Stimulated activated CD4-positive, alpha-beta T cell treated with anti-CD3 and anti-CD28 coated beads, Interleukin-15, amount 100 ng/mL, for 1 hour (primary cell): Measurements from ENCODE around the gene FGF2.
"Not testable (repeated sequence)": the region's sequence is repeated elsewhere in the genome, so short reads cannot be mapped to it uniquely, and the experiment has no call there.

Source experiments
- DNase-seq, 2 donors: peaks; one replicate each; pipeline ENCODE4 v3.0.0-alpha.2; 2020; ENCODE audit warnings: low read depth in 1 of 2, low spot score in 1 of 2

Gene FGF2

DNA sequence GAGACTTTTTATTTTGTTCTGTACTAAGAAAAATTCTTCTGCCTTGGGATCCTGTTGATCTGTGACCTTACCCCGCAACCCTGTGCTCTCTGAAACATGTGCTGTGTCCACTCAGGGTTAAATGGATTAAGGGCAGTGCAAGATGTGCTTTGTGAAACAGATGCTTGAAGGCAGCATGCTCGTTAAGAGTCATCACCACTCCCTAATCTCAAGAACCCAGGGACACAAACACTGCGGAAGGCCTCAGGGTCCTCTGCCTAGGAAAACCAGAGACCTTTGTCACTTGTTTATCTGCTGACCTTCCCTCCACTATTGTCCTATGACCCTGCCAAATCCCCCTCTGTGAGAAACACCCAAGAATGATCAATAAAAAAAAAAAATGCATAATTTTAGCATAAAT lies 13.8 kb upstream of the FGF2 start:
- not testable (repeated sequence) for DNase-seq

DNA sequence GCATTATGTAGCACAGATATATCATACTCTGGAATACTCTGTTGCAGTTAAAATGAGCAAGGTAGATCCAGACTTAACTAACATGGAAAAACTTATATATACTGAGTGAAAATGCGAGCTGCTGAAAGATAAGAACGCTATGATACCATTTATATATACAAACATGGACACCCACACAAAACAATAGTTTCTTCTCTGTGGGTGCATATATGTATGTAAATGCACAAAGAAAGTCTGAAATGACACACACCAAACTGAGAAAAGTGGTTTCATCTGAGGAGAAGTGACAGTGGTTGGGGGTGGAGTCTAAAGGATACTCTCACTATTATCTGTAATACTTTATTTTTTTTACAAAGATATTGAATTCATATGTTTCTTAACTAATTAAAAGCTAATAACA lies 12.2 kb upstream of the FGF2 start:
- no peak for DNase-seq

DNA sequence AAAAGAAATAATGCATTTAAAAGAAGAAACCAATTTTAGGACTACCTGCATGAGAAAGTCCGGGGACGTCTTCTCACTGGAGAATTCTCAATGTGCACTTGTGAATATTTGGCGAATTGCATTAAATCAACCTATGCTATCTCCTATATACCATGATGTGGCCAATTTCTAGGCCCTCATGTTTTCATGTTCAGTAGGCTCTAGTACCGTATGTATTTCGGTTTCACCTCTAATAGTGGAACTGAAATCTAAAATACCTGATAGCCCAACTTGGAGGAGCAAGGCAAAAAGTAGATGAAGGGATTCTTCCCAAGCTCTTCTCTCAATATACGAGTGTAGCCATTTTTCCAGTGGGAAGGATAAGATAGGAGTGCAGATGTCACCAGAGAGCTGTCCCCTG lies 11.4 kb upstream of the FGF2 start:
- DNase-seq: no peak

DNA sequence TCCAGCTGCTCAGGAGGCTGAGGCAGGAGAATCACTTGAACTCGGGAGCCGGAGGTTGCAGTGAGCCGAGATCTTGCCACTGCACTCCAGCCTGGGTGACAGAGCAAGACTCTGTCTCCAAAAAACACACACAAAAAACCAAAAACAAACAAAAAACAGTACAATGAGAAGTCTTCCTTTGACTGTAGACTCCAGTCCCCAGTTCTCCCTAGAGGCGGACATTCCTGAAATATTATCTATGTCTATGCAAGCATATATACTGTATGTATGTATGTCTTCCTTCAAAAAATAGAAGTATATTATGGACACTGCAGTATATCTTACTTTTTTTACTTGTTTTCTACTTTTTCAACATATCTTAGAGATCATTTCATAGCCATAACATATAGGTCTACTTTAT lies 10.2 kb upstream of the FGF2 start:
- no peak for DNase-seq

DNA sequence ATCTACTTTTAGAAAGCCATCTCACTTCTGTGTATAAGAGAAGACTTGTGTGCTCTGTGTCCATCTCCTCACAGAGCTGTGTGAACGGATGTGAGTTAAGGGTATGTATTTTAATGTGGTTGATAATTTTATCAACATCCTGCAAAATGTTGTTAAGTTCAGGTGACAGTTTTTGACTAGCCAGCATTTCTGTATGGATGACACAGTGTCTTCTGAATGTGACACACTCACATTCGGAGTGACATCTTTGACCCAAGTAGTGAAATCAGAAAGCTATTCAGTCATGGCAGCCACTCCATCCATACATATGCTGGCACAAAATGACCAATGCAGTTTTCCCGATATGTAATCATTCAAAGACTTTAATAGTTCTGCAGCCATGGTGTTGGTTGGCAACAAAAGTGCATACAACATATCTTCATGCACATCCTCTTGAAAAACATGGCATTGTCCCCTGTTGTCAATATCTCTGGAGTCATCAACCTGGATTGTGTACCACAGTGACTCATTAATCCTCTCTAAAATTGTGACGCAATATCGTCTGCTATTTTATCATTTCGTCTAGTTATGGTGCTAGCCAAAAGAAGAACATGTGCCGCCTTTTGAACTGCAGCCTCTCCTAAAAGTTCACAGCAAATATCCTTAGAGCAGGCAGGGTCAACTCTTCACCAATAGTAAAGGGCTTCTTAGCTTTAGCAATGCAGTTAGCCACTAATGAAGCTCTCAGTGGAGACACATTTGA lies 6.8 kb upstream of the FGF2 start:
- DNase-seq: no peak

DNA sequence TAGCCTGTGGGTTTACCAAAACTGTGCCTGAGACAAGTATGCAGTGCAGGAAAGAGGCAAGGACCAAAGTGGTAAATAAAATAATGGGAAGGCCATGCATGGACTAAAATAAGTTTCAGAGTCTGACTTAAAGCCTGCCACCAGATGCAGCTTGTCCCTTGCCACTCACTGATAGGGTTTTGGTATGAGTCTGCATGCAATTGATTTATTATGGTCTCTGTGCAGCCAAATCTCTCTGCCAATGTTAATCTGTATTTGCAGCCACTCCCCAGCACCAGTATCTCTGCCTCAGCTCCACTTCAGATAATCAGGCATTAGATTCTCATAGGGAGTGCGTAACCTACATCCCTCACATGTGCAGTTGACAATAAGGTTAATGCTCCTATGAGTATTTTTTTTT lies 5.5 kb upstream of the FGF2 start:
- DNase-seq: no peak

DNA sequence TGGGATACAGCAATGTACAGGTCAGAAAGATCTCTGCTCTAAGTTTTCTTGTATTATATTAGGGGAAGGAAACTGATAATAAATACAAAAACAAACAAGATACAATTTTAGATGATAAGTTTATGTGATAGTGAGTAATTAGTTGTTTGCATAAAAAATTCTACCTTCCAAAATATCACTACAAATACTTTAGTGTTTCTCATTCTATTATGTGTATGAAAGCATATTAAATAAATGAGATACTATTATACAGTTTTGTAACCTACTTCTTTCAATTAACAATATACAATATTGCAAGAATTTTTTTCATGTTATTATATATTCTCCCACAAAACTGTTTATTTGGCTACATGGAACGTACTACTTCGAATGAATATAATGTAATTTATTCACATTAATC lies 4.2 kb upstream of the FGF2 start:
- DNase-seq: no peak

DNA sequence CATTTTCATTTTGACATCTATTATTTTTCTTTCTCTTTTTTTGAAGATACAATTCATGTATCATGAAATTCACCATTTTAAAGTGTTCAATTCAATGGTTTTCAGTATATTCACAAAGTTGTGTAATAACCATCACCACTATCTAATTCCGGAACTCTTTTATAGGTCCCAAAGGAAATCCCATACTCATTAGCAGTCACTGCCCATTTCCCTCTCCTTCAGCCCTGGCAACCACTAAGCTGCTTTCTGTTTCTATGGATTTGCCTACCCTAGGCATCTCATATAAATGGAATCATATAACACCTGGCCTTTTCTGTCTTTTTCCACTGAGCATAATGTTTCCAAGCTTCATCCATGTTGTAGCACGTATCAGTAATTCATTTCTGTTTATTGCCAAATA lies 3.2 kb upstream of the FGF2 start:
- no peak for DNase-seq

DNA sequence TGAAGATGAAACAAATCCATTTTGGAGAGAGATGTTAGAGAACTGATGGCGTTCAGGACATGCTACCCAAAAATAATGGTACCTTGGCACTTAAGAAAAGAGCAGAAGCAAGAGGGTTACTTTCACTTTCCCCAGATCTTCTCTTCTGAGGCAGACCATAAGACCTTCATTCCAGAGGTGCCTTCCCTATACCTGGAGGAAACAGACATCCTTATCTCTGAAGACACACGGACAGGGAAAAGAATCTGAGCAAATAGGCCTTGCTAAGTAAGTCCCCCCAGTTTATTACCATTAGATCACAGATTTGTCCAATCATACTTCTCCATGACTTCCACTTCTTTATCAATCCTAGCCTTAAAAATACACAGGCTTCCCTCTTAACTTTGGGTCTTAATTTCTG lies 2.0 kb upstream of the FGF2 start:
- no peak for DNase-seq

DNA sequence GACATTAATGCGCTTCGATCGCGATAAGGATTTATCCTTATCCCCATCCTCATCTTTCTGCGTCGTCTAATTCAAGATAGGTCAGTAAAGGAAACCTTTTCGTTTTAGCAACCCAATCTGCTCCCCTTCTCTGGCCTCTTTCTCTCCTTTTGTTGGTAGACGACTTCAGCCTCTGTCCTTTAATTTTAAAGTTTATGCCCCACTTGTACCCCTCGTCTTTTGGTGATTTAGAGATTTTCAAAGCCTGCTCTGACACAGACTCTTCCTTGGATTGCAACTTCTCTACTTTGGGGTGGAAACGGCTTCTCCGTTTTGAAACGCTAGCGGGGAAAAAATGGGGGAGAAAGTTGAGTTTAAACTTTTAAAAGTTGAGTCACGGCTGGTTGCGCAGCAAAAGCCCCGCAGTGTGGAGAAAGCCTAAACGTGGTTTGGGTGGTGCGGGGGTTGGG lies 528 bp upstream of the FGF2 start:
- DNase-seq: no peak

DNA sequence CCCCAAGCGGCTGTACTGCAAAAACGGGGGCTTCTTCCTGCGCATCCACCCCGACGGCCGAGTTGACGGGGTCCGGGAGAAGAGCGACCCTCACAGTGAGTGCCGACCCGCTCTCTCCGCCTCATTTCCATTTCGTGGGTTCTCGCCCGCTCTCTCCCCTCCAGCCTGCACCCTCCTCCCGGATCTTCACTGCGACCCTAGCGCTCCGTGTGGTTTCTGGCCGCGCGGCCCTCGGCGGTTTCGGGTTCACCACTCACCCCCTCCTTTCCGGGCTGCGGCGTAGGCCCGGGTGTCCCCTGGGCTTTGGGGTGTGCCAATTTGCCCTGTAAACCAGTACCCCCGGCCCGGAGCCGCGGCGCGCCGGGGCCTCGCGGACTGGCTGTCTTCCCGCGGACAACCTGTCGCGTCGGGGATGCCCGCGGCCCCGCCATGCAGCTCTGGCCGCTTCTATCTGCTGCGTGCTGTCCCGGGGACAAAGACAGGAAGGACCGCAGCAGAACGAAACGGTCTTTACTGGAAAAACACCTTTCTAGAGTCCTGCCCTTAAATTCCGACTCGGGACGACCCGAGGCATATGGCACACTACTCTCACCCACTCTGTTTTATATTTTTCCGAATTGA lies 737 bp downstream of the FGF2 start:
- no peak for DNase-seq

DNA sequence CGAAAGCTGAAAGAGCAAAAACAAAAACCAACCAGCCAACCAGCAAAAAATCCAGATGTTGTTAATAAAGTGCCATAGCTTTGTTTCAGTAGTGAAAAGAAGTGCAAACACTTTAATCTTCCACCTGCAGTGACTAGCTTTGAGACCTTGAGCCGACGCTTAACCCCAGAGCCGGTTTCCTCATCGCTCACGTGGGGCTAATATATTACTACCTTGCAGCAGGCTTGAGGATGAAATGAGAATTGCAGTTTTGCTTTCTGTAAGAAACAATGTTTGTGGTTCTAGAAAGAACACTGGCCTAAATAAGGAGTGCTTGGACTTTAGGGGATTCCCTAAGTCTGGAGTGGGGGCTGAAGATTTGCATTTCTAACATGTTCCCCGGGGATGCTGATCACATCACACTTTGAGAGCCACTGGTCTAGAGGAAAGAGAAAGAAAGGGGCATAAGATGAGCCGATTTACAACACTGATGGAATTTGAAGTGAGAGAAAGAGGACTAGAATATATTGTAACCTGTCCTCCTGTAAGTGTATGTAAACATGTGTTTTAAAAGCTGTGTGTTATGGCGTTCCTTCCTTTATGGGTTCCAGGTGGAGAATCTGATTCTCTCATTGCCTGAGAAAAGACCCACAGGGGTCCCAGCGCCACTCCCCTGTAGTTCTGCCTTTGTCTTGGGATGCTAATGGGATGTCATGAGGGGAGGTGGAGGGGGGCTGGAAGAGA lies 1.4 kb downstream of the FGF2 start:
- DNase-seq: no peak

DNA sequence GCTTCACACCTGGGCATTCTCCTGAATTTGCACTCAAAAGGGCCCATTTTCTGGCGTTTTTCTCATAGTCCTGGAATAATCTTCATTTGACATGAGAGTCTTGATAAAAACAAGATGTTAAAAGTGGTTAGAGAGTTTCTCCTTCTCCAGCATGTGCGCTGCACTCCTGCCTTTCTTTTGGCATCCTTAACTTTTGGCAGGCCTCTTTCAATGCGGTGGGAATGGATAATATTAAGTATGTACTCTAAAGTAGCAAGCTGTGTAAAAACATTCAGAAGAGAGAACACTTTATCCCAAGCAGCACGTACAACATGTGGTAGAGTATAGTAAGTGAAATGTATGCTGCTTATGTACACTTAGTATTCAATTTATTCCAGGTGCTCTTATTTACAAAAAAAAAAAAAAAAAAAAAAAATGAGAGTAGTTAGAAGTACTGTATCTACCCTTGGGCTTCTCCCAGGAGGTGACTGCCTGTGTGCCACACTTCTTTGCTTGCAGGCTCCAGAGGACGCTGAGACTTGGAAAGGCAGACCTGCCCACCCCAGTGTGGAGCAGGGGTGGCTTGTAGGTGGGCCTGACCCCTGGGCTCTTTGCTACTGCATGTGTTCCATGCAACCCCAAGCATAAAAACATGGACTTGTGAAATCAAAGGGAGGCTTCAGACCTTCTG lies 3.9 kb downstream of the FGF2 start:
- no peak for DNase-seq

DNA sequence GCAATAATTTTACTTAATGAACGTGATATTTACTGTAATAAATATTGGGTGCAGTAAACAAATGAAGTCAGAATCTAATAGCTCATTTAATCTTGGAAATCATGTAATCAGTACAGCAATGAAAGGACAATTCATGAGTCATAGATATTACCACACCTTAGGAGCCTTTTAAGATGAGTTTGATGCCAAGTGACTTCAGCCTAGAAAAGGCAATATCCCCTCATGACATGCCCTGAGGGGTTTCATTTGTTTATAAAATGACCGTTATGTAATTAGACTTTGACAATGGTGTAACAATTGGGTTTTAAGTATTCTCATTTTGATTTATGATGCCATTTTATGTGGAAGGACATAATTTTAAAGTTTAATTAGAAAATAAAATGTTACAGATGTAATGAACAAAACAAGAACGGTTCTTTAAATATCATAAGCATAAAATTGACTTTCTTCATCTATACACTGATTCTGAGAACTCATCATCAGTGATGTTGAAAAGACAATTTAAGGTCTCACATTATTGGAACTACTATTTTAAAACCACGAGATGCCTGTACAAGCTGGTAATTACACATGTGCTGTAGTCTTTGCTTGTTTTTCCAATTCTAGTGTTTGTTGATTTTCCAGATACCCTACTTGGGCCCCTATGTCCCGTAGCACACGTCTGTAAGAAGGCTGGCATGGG lies 5.0 kb downstream of the FGF2 start:
- DNase-seq: no peak

DNA sequence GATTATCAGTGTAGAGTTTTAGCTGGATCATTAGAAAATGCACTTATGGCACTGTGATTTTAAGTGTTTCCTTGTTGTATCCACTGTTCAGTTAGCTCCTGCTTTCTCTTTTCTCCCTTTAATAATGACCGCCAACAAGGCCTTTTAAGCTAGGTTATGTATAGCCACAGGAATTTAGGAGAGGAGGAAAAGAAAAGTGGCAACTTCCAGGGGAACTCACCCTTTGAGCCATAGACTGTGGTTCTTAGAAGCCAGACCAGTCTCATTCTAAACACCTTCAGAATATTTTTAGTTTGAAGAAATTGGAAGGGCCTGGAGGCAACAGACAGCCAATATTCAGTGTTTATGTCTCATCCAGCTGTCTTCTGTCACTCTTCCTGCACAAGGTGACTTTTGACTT lies 6.1 kb downstream of the FGF2 start:
- DNase-seq: no peak

DNA sequence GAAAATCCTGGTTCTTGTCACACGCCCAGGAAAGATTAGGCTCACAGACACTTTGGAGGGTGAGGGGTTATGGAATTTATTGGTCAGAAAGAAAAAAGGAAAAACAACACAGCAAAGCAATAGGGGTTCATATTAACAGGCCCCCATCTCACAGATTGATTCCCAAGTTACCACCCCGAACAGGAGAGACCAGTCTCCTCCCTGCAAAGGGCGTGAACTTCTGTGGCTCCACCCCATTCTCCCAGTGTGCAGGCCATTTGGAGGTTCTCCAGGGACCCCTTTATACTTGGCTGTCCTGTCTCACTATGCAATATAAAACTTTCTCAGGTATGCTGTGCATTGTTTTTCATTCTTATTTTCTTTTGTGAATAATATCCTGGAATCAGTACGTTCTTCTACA lies 7.4 kb downstream of the FGF2 start:
- no peak for DNase-seq

DNA sequence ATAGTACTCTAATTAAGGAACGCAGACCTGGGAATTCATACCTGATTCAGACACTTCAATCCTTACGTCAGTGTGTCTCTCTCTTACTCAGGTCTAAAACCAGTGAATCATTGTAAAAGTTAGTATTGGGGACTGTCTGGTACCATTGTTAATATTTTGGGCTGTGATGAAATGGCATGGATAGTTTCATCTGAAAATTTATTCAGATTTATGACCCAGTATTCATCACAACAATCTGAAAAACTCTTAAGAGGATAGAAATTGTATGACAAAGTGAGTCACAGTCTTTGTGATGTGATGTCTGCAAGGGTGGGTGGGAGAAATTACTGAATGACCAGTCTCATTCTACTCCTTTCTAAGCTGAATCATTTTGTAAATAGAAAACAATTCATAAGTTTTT lies 10.3 kb downstream of the FGF2 start:
- DNase-seq: no peak

DNA sequence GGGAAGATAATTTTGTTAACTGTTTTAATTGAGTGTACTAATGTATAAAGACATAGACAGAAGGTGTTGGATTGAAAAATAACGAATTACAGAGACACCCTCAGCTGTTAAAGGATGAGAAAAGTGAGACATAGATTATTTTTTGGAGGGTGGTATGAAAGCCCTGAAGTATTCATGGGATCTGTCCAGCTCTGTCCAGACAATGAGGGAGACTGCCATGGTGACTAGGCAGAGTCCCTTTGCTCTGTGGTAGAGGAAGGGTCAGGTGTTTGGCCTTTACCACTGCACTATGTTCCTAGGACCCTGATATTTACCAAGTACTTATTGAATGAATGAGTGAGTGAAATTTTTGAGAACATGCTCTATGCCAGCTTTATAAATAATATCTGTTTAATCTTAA lies 11.4 kb downstream of the FGF2 start:
- DNase-seq: no peak

DNA sequence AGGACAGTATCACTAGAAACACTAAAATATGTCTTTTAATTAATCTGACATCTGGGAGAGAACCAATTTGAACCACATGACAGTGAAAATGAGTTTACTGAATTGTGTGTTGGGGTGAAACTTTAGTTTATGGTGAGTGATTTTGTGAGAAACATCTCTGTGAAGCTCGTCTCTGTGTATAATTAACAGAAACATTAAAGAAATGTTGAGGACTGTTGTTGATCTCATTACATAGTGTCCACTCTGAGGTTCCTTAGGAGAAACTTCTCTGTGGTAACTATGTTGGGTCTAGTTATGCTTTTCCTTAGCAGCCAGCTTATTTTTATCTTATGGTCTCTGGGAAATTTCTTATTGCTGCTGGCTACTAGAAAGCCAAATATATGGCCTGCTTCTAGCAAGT lies 15.8 kb downstream of the FGF2 start:
- no peak for DNase-seq

DNA sequence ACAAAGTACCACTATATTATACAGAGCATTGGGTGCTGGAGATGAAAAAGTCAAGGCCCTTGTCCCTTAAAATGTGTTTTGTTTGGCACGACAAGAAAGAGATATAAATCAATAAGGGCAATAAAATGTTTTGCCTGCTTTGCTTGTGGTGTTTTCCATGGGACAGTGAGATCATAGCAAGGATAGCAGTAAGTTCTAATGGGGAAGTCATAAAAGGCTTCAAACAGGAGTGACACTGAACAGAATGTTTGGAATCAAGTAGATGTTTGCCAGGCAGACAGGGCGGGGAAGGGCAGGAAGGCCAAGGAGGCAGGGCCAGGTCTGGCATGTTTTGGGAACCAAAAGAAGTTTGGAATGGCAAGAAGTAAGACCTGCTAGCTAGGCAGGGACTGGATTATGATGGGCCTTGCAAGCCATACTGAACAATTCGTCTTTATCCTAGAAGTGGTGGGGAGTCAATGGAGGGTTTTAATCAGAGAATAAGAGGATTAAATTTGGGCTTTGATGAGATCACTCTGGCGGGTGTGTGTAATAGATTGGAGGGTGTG lies 16.4 kb downstream of the FGF2 start:
- no peak for DNase-seq

DNA sequence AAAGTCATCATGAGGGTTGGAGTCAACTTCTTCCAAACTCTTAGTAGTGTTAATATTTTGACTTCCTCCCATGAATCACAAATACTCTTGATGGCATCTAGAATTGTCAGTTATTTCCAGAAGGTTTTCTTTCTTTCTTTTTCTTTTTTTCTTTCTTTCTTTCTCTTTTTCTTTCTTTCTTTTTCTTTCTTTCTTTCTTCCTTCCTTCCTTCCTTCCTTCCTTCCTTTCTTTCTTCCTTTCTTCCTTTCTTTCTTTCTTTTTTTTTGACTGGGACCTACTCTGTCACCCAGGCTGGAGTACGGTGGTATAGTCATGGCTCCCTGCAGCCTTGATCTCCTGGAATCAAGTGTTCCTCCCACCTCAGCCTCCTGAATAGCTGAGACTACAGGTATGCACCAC lies 17.8 kb downstream of the FGF2 start:
- not testable (repeated sequence) for DNase-seq
